ENCODE results near the gene OR6B1.

The OR6B1 gene

DNA sequence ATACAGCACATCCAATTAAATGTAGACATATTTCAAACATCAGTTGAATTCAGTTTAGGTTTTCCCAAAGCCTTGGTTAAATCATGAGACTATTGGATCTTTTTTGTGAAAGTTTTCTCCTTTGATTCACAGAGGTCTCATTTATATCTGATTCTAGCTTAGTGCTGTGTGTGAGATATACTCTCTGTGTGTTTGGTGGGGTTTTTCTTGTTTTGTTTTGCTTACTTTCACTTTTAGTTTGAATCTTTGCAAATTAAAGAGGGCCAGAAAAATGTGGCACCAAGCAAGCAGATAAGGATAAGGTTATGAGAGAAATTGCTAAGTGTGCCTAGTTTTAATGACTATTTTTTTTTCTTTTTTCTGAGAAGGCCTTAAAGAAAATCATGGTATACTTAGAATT is 12.6 kb upstream of the OR6B1 start:
- no peak overlapping the region for H3K9ac ChIP-seq
- H3K4me1 ChIP-seq (ENCODE audit: low read depth, poor library complexity, severe bottlenecking) = no peaks in the 10 kb centered on the region
- no peaks in the 10 kb centered on the region for H4K20me1 ChIP-seq (ENCODE audit: insufficient read depth)
- no peak overlapping the region for H3K4me3 ChIP-seq (IDR thresholded peaks at IDR 0.05; ENCODE audit: insufficient read depth, low read depth, low read length)
- TF ChIP-seq CTCF (conservative IDR thresholded peaks at IDR 0.05; ENCODE audit: low read depth, low read length) = no peak
- no peaks in the 10 kb centered on the region for H3K27me3 ChIP-seq (ENCODE audit: insufficient read depth, low read depth)
- H3K4me2 ChIP-seq = no peak overlapping the region
- no peak overlapping the region for H2AFZ ChIP-seq (ENCODE audit: low read depth)
- H3K36me3 ChIP-seq (ENCODE audit: insufficient read depth) = no peaks in the 10 kb centered on the region
- no peaks in the 10 kb centered on the region for H3K79me2 ChIP-seq (ENCODE audit: insufficient read depth, low read depth)
- H3K27ac ChIP-seq = no peak overlapping the region

GRCh38 chr7:143988976-143989745 is 11.0 kb upstream of the OR6B1 start:
- no peak overlapping the region for H2AFZ ChIP-seq (ENCODE audit: low read depth)
- no peak overlapping the region for H3K9ac ChIP-seq
- H3K27me3 ChIP-seq (ENCODE audit: insufficient read depth, low read depth) = no peaks in the 10 kb centered on the region
- H3K4me3 ChIP-seq (IDR thresholded peaks at IDR 0.05; ENCODE audit: insufficient read depth, low read depth, low read length) = no peak overlapping the region
- no peaks in the 10 kb centered on the region for H4K20me1 ChIP-seq (ENCODE audit: insufficient read depth)
- no peak overlapping the region for H3K4me2 ChIP-seq
- no peaks in the 10 kb centered on the region for H3K36me3 ChIP-seq (ENCODE audit: insufficient read depth)
- no peak overlapping the region for H3K27ac ChIP-seq
- H3K79me2 ChIP-seq (ENCODE audit: insufficient read depth, low read depth) = no peaks in the 10 kb centered on the region
- no peaks in the 10 kb centered on the region for H3K4me1 ChIP-seq (ENCODE audit: low read depth, poor library complexity, severe bottlenecking)
- no peak for TF ChIP-seq CTCF (conservative IDR thresholded peaks at IDR 0.05; ENCODE audit: low read depth, low read length)

DNA sequence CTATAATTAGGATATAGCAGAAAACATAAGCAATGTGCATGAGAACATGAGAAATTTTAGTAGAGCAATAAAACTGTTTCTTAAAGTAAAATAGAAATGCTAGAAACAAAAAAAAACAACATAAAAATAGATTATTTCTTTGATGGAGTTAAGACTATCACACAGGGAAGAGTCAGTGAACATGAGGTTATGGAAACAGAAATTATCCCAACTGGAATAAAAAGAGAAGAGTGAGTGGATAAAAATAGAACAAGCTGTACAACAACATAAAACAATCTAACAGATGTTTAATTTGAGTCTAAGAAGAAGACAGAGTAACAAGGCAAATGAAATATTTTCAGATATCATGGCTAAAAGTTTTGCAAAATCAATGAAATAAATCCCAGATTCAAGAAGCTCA is 7.5 kb upstream of the OR6B1 start:
- TF ChIP-seq CTCF (conservative IDR thresholded peaks at IDR 0.05; ENCODE audit: low read depth, low read length) = no peak
- Histone ChIP-seq H3K4me1 (ENCODE audit: low read depth, poor library complexity, severe bottlenecking) (no peaks in the 10 kb centered on the region), H3K27me3 (ENCODE audit: insufficient read depth, low read depth) (no peaks in the 10 kb centered on the region), H4K20me1 (ENCODE audit: insufficient read depth) (no peaks in the 10 kb centered on the region), H3K27ac (no peak overlapping the region), H3K36me3 (ENCODE audit: insufficient read depth) (no peaks in the 10 kb centered on the region), H3K4me3 (IDR thresholded peaks at IDR 0.05; ENCODE audit: insufficient read depth, low read depth, low read length) (no peak overlapping the region), H2AFZ (ENCODE audit: low read depth) (no peak overlapping the region), H3K79me2 (ENCODE audit: insufficient read depth, low read depth) (no peaks in the 10 kb centered on the region), H3K9ac (no peak overlapping the region), H3K4me2 (no peak overlapping the region)

- Histone ChIP-seq H3K4me2 (no peak overlapping the region), H3K4me3 (IDR thresholded peaks at IDR 0.05; ENCODE audit: insufficient read depth, low read depth, low read length) (no peak overlapping the region), H3K4me1 (ENCODE audit: low read depth, poor library complexity, severe bottlenecking) (no peaks in the 10 kb centered on the region), H3K36me3 (ENCODE audit: insufficient read depth) (no peaks in the 10 kb centered on the region), H4K20me1 (ENCODE audit: insufficient read depth) (no peaks in the 10 kb centered on the region), H3K79me2 (ENCODE audit: insufficient read depth, low read depth) (no peaks in the 10 kb centered on the region), H3K27ac (no peak overlapping the region), H3K27me3 (ENCODE audit: insufficient read depth, low read depth) (no peaks in the 10 kb centered on the region), H2AFZ (ENCODE audit: low read depth) (no peak overlapping the region), H3K9ac (no peak overlapping the region)
- TF ChIP-seq CTCF (conservative IDR thresholded peaks at IDR 0.05; ENCODE audit: low read depth, low read length) = no peak
Observed at GRCh38 chr7:143993924-143994323, 6.2 kb upstream of the OR6B1 start.

All from KMS-11 (cell line).